Calu3 (cell line): ENCODE results near the gene STAM2. TPM values are rescaled to one million over a fixed set of nuclear protein-coding genes. Genes with fewer than 3 reads are reported as not detected.
"Not testable (repeated sequence)": the region's sequence is repeated elsewhere in the genome, so short reads cannot be mapped to it uniquely, and the experiment has no call there.

Experiments
- BruUV-seq: library from RNA; stranded (reverse); fragments of 400-500 nt; replicated peaks from 2 replicates; lab custom pipeline; 2021; lab: Mats Ljungman, UMichigan
- CTCF ChIA-PET: fragments of 300-600 bp; sonication (Branson Sonifier 250); formaldehyde crosslinking; loops from one replicate; lab custom pipeline; 2022; ENCODE audit warnings: antibody characterized with exemption; lab: Charles Lee
- DNase-seq: peaks from one replicate; pipeline ENCODE4 v3.0.0; 2022
- H3K27ac Mint-ChIP-seq: one replicate; pipeline ENCODE4 v1.8.0; 2022; ENCODE audit warnings: mixed read lengths; ENCODE audit not compliant: unreplicated experiment
- H3K27me3 Mint-ChIP-seq: one replicate; pipeline ENCODE4 v1.8.0; 2022; ENCODE audit warnings: mixed read lengths; ENCODE audit not compliant: unreplicated experiment
- H3K36me3 Mint-ChIP-seq: one replicate; pipeline ENCODE4 v1.8.0; 2022; ENCODE audit warnings: mild to moderate bottlenecking, moderate library complexity, mixed read lengths; ENCODE audit not compliant: insufficient read depth, unreplicated experiment
- H3K4me1 Mint-ChIP-seq: one replicate; pipeline ENCODE4 v1.8.0; 2022; ENCODE audit warnings: mild to moderate bottlenecking, low read depth, mixed read lengths; ENCODE audit not compliant: unreplicated experiment
- H3K4me3 Mint-ChIP-seq: one replicate; pipeline ENCODE4 v1.8.0; 2022; ENCODE audit warnings: mild to moderate bottlenecking, low read depth, moderate library complexity, mixed read lengths; ENCODE audit not compliant: unreplicated experiment
- H3K9me3 Mint-ChIP-seq: one replicate; pipeline ENCODE4 v1.8.0; 2022; ENCODE audit warnings: low read depth, mixed read lengths; ENCODE audit not compliant: unreplicated experiment
- CTCF ChIP-seq: fragments of 200-600 bp; IDR thresholded peaks from one replicate; pipeline ENCODE4 v1.8.0; 2022; ENCODE audit warnings: antibody characterized with exemption; ENCODE audit not compliant: unreplicated experiment
- intact Hi-C: fragments of 100-400 bp; cut with micrococcal nuclease; formaldehyde crosslinking; loops from one replicate; pipeline ENCODE4 v1.10.0; 2022; ENCODE audit not compliant: unreplicated experiment
- total RNA-seq: library from RNA; stranded (reverse); gene quantifications from 2 replicates; pipeline ENCODE4 v1.2.3, GENCODE V29; 2022

Gene STAM2
- total RNA-seq, 1 experiment from 2014 or later = 28.7 TPM

- DNase-seq = no peak
- peaks cover 9% of the 10 kb centered on the region for H3K4me1 Mint-ChIP-seq
- no peak for TF ChIP-seq CTCF
- H3K36me3 Mint-ChIP-seq = no peaks in the 10 kb centered on the region
- H3K4me3 Mint-ChIP-seq = no peak overlapping the region
- no peaks in the 10 kb centered on the region for H3K9me3 Mint-ChIP-seq
- no TSS peak for BruUV-seq
- intact Hi-C loops = no loop called here
- no peaks in the 10 kb centered on the region for H3K27me3 Mint-ChIP-seq
- CTCF ChIA-PET = interaction anchor here (0.7 kb wide), 1 partner anchor 179 kb away, joined by 3 read pairs; no protein-coding TSS in a partner anchor
- no peak overlapping the region for H3K27ac Mint-ChIP-seq
These were observed 13.4 kb downstream of the STAM2 start for GRCh38 chr2:152162141-152162540.

DNA sequence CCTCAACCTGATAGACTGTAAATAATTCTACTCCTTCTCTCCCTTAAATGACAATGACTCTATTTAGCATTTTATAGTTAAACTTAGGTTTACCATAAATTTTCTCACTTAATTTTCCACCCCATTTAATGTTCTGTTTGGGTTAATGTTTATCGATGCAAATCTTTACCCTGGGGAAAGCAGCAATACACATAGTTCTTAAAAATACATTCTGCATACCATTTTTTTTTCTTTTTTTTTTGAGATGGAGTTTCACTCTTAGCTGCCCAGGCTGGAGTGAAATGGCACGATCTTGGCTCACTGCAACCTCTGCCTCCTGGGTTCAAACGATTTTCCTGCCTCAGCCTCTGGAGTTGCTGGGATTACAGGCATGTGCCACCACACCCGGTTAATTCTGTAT, 14.0 kb downstream of the STAM2 start:
- H3K9me3 Mint-ChIP-seq = no peaks in the 10 kb centered on the region
- TF ChIP-seq CTCF = no peak
- H3K27ac Mint-ChIP-seq = no peak overlapping the region
- peaks cover 9% of the 10 kb centered on the region for H3K4me1 Mint-ChIP-seq
- no peak for DNase-seq
- intact Hi-C loops = no loop called here
- CTCF ChIA-PET = interaction anchor here (0.7 kb wide), 1 partner anchor 179 kb away, joined by 3 read pairs; no protein-coding TSS in a partner anchor
- no TSS peak for BruUV-seq
- H3K27me3 Mint-ChIP-seq = no peaks in the 10 kb centered on the region
- H3K36me3 Mint-ChIP-seq = no peaks in the 10 kb centered on the region
- H3K4me3 Mint-ChIP-seq = no peak overlapping the region

- H3K9me3 Mint-ChIP-seq, intact Hi-C loops, BruUV-seq, H3K4me1 Mint-ChIP-seq, H3K27me3 Mint-ChIP-seq, H3K36me3 Mint-ChIP-seq, DNase-seq, CTCF ChIA-PET, H3K27ac Mint-ChIP-seq, H3K4me3 Mint-ChIP-seq: not testable (repeated sequence)
These were observed 15.2 kb downstream of the STAM2 start for GRCh38 chr2:152160378-152160777.

- intact Hi-C loops = no loop called here
- H3K4me1 Mint-ChIP-seq = no peaks in the 10 kb centered on the region
- DNase-seq = no peak
- no peak overlapping the region for H3K4me3 Mint-ChIP-seq
- no peaks in the 10 kb centered on the region for H3K27me3 Mint-ChIP-seq
- CTCF ChIA-PET = no interaction called here
- H3K9me3 Mint-ChIP-seq = no peaks in the 10 kb centered on the region
- BruUV-seq = no TSS peak
- no peaks in the 10 kb centered on the region for H3K36me3 Mint-ChIP-seq
- TF ChIP-seq CTCF = no peak
- no peak overlapping the region for H3K27ac Mint-ChIP-seq
These were observed 18.3 kb downstream of the STAM2 start for GRCh38 chr2:152157253-152157652.

DNA sequence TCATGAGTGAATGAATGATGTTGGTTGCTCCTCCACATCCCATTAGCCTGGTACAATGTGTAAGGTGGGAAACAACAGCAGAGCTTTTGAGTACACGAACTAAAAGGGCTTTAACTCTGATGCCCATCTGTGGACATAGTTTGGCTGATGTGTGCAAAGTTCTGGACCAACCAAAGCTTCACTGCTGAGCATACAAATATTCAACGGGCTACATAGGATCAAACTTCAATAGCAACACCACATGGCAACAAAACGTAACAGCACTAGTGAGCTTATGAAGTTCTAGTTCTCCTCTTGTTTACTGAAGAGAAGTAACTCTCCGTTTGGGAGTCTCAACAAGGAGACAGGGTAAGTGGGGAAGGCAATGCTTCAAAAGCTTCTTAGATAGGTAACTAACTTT, 20.4 kb downstream of the STAM2 start:
- intact Hi-C loops = no loop called here
- Mint-ChIP-seq H3K9me3 (no peaks in the 10 kb centered on the region), H3K36me3 (no peaks in the 10 kb centered on the region), H3K4me3 (no peak overlapping the region), H3K27me3 (no peaks in the 10 kb centered on the region), H3K4me1 (no peaks in the 10 kb centered on the region), H3K27ac (no peak overlapping the region)
- no TSS peak for BruUV-seq
- DNase-seq = no peak
- TF ChIP-seq CTCF = no peak
- CTCF ChIA-PET = no interaction called here
